K562 (cell line): ENCODE measurements around the gene TXK. TPM values are rescaled to one million over a fixed set of nuclear protein-coding genes. Genes with fewer than 3 reads are reported as not detected.

Experiments used
- ATAC-seq: fragments of 200-7000 bp; cut with Tn5 transposase; 3 replicates; pipeline ENCODE4 v1.9.1; 2020; ENCODE audit warnings: moderate library complexity
- BruUV-seq: library from RNA; stranded (reverse); fragments of 400-500 nt; replicated peaks from 2 replicates; lab custom pipeline; 2021; lab: Mats Ljungman, UMichigan
- CTCF ChIA-PET: fragments of 300-600 bp; formaldehyde crosslinking; extraction: SDS; loops from one replicate; lab custom pipeline; 2021; ENCODE audit warnings: low intra/inter-chr PET ratio; lab: Yijun Ruan, JAX
- POLR2A ChIA-PET: fragments of 300-600, 350-650 bp; sonication (Branson Sonifier 250); formaldehyde crosslinking; extraction: SDS; loops from one replicate; lab custom pipeline; 2021; ENCODE audit warnings: antibody characterized with exemption, inconsistent platforms; lab: Yijun Ruan, JAX
- DNase-seq, 4 experiments: peaks; one replicate each; pipeline versions ENCODE4 v3.0.0 to v3.0.0-alpha.2; 2011 to 2018; ENCODE audit warnings: low spot score in 3 of 4, mixed read lengths in 3 of 4; ENCODE audit errors: extremely low read depth in 1 of 4
- FAIRE-seq: peaks from 2 replicates; lab custom pipeline; 2011; peaks lifted over from hg19 to GRCh38; lab: Jason Lieb, UNC
- H2AFZ ChIP-seq: 2 replicates; pipeline ENCODE4 v1.6.0; 2011; ENCODE audit warnings: low read depth, low read length, control low read depth, inconsistent platforms
- H3K27ac ChIP-seq: fragments of 200-600 bp; 3 replicates; pipeline ENCODE4 v1.8.0; 2011; ENCODE audit warnings: low read depth, mild to moderate bottlenecking, control low read depth, inconsistent platforms, low read length, moderate library complexity, mixed read lengths; ENCODE audit errors: extremely low read depth
- H3K27me3 ChIP-seq, 2 experiments: fragments of 300-600 bp in 1 of 2; 2 replicates in 1 of 2; 3 replicates in 1 of 2; pipeline versions ENCODE4 v1.6.0 to v1.8.0; 2011; ENCODE audit warnings: inconsistent platforms in 2 of 2, low read length in 2 of 2, mild to moderate bottlenecking in 1 of 2, mixed read lengths in 1 of 2, moderate library complexity in 1 of 2; ENCODE audit not compliant: control insufficient read depth in 2 of 2, insufficient read depth in 2 of 2
- H3K36me3 ChIP-seq: fragments of 300-600 bp; 3 replicates; pipeline ENCODE4 v1.8.0; 2011; ENCODE audit warnings: mild to moderate bottlenecking, low read length, inconsistent platforms; ENCODE audit not compliant: control insufficient read depth, insufficient read depth
- H3K4me1 ChIP-seq, 2 experiments: fragments of 200-600 bp in 1 of 2; replicated peaks in 1 of 2; 2 replicates in 1 of 2; 3 replicates in 1 of 2; pipeline versions ENCODE4 v1.5.1 to v1.8.0; 2011; ENCODE audit warnings: inconsistent platforms in 2 of 2, low read length in 2 of 2, mild to moderate bottlenecking in 1 of 2, mixed read lengths in 1 of 2, moderate library complexity in 1 of 2; ENCODE audit not compliant: control insufficient read depth in 2 of 2, insufficient read depth in 2 of 2
- H3K4me2 ChIP-seq: 2 replicates; pipeline ENCODE4 v1.6.1; 2011; ENCODE audit warnings: low read length, control low read depth, inconsistent platforms, mixed read lengths; ENCODE audit not compliant: insufficient read depth
- H3K4me3 ChIP-seq: fragments of 200-600 bp; sonication (generic), shearing (Covaris generic); 2 replicates; pipeline ENCODE4 v1.5.1; 2016; ENCODE audit warnings: control low read depth, inconsistent platforms
- H3K79me2 ChIP-seq: fragments of 200-600 bp; 3 replicates; pipeline ENCODE4 v1.8.0; 2011; ENCODE audit warnings: low read length, inconsistent platforms; ENCODE audit not compliant: control insufficient read depth, insufficient read depth
- H3K9ac ChIP-seq, 2 experiments: 2 replicates each; pipeline versions ENCODE4 v1.6.0 to v1.6.1; 2011; ENCODE audit warnings: low read depth in 2 of 2, low read length in 2 of 2, control low read depth in 1 of 2, inconsistent platforms in 1 of 2, mild to moderate bottlenecking in 1 of 2, mixed read lengths in 1 of 2; ENCODE audit not compliant: insufficient read depth in 1 of 2
- H3K9me1 ChIP-seq: one replicate; pipeline ENCODE4 v1.6.0; 2011; ENCODE audit warnings: inconsistent platforms, mild to moderate bottlenecking, low read length, moderate library complexity; ENCODE audit not compliant: control insufficient read depth, insufficient read depth
- H3K9me3 ChIP-seq: replicated peaks from 2 replicates; pipeline ENCODE4 v1.5.1; 2011; ENCODE audit warnings: low read depth, low read length, inconsistent platforms; ENCODE audit not compliant: control insufficient read depth, insufficient read depth
- H4K20me1 ChIP-seq: replicated peaks from 2 replicates; pipeline ENCODE4 v1.6.1; 2011; ENCODE audit warnings: low read length, inconsistent platforms, mixed read lengths; ENCODE audit not compliant: control insufficient read depth, insufficient read depth
- ARID1B ChIP-seq: fragments of 450-650 bp; IDR thresholded peaks from 2 replicates; pipeline ENCODE4 v1.6.1; 2016; ENCODE audit warnings: antibody characterized with exemption, mild to moderate bottlenecking, inconsistent platforms
- ILK ChIP-seq: fragments of 450-650 bp; IDR thresholded peaks from 2 replicates; pipeline ENCODE4 v1.6.1; 2016; ENCODE audit warnings: missing genetic modification characterization, low read depth, mild to moderate bottlenecking, missing compliant biosample characterization, moderate library complexity, borderline replicate concordance
- KLF10 ChIP-seq: fragments of 250-450 bp; sonication (Bioruptor Pico); IDR thresholded peaks from 2 replicates; pipeline ENCODE4 v1.6.1; 2021; ENCODE audit warnings: matching md5 sums
- MAFF ChIP-seq: IDR thresholded peaks from 2 replicates; pipeline ENCODE4 v1.6.1; 2012; ENCODE audit warnings: low read length, improper control_type of control experiment
- MAZ ChIP-seq, 2 experiments: fragments of 450-650 bp in 1 of 2; sonication (generic) in 1 of 2; formaldehyde crosslinking; IDR thresholded peaks in 1 of 2; conservative IDR thresholded peaks in 1 of 2; 2 replicates each; pipeline versions ENCODE4 v1.4.0 to v1.5.0; 2020; ENCODE audit warnings: mild to moderate bottlenecking in 1 of 2, missing genetic modification reagents in 1 of 2
- NONO ChIP-seq, 2 experiments: fragments of 200-400 bp in 1 of 2; fragments of 450-650 bp in 1 of 2; formaldehyde crosslinking in 1 of 2; IDR thresholded peaks; 2 replicates each; pipeline ENCODE4 v1.6.1; 2017; ENCODE audit warnings: low read depth in 2 of 2, mild to moderate bottlenecking in 2 of 2, moderate library complexity in 2 of 2, low read length in 1 of 2
- POLR2H ChIP-seq: IDR thresholded peaks from 2 replicates; pipeline ENCODE4 v1.6.1; 2016; ENCODE audit warnings: missing genetic modification characterization, low read depth, mild to moderate bottlenecking, control low read depth, missing compliant biosample characterization, moderate library complexity
- SRF ChIP-seq, 2 experiments: fragments of 250-450, 450-650 bp in 1 of 2; sonication (Bioruptor Pico) in 1 of 2; sonication (generic) in 1 of 2; formaldehyde crosslinking; IDR thresholded peaks; 2 replicates each; pipeline versions ENCODE4 v1.5.0 to v1.5.1; 2020 to 2022; ENCODE audit warnings: mild to moderate bottlenecking in 1 of 2, missing genetic modification reagents in 1 of 2
- ZNF384 ChIP-seq: IDR thresholded peaks from 2 replicates; pipeline ENCODE4 v1.6.1; 2012; ENCODE audit warnings: low read depth, low read length, improper control_type of control experiment
- WGBS: fragments of 100-300 bp; shearing (Covaris generic); methylation state at CpG from one replicate; pipeline ENCODE4 v1.1.6; 2016; ENCODE audit warnings: low coverage, mixed read lengths; ENCODE audit not compliant: insufficient coverage; ENCODE audit errors: missing lambda C conversion rate; 5-methylcytosine and 5-hydroxymethylcytosine counted together
- in situ Hi-C: fragments of 300-500 bp; cut with MboI; formaldehyde crosslinking; loops from 4 replicates; pipeline ENCODE4 v1.15.0; 2018; ENCODE audit warnings: inconsistent platforms, mixed read lengths
- intact Hi-C: fragments of 100-400 bp; cut with micrococcal nuclease; formaldehyde crosslinking; loops from 2 replicates; pipeline ENCODE4 v1.14.2; 2022
- polyA plus RNA-seq, 8 experiments: library from polyadenylated mRNA; depleted of rRNA in 4 of 8; stranded (reverse) in 5 of 8; unstranded in 3 of 8; fragments of >200 nt; fragmentation: Nextera tagmentation in 2 of 8; fragmentation: Illumina TruSeq in 1 of 8; extraction: Ambion mirVana in 2 of 8; extraction: Trizol in 1 of 8; gene quantifications; 2 replicates each; pipeline versions ENCODE4 v1.2.1 to v1.2.3, GENCODE V29; 2011 to 2014; ENCODE audit warnings: inconsistent platforms in 1 of 8, missing spikeins in 1 of 8
- total RNA-seq, 7 experiments: library from RNA; depleted of rRNA in 6 of 7; stranded (reverse); fragments of >200 nt in 6 of 7; fragmentation: Illumina TruSeq in 2 of 7; extraction: Trizol in 2 of 7; gene quantifications; 2 replicates each; pipeline versions ENCODE4 v1.2.1 to v1.2.3, GENCODE V29; 2011 to 2021; ENCODE audit warnings: low replicate concordance in 1 of 7
- TF ChIP-seq, protein P1 (sequence below): fragments of 450-650 bp; IDR thresholded peaks from 2 replicates; pipeline ENCODE4 v1.6.1; 2017; ENCODE audit warnings: antibody characterized with exemption, mild to moderate bottlenecking
- TF ChIP-seq, protein P2 (sequence below): fragments of 250-450 bp; sonication (Bioruptor Pico); IDR thresholded peaks from 2 replicates; pipeline ENCODE4 v1.5.0; 2021
- TF ChIP-seq, protein P3 (sequence below): sonication (generic); formaldehyde crosslinking; IDR thresholded peaks from 2 replicates; pipeline ENCODE4 v1.8.1; 2022; ENCODE audit warnings: missing genetic modification reagents
- TF ChIP-seq, protein P4 (sequence below), 2 experiments: IDR thresholded peaks; 2 replicates each; pipeline ENCODE4 v1.6.1; 2011; ENCODE audit warnings: borderline replicate concordance in 1 of 2, control low read depth in 1 of 2, low read depth in 1 of 2, low read length in 1 of 2, mild to moderate bottlenecking in 1 of 2, mixed read lengths in 1 of 2, moderate library complexity in 1 of 2; ENCODE audit not compliant: insufficient read depth in 1 of 2, insufficient read length in 1 of 2, poor library complexity in 1 of 2, severe bottlenecking in 1 of 2; ENCODE audit errors: extremely low read depth in 1 of 2

The TXK gene
- total and polyA plus RNA-seq, 9 of the 15 experiments (the other 6 are each of a cell fraction or from before 2014, with no cell fraction given): 0.24 to 1.1 (median 0.45) TPM; not detected in 1

DNA sequence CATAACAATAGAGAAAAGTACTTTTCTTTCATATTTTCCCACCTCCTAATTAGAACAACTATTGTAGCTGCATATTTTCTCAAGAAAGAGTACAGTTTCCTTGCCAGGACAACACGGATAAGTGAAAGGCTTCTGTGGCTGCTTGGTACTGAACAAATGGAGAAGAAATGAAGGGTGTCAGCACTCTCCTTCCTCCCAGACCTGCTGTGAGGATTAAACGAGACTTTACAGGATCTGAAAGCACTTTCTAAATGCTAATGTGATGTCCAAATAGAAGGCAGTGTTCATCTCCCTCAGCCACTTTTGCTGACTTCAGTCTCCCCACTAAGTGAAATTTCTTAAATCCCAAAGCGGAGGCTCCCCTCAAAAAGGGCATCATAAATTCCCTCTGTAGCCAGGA is 103.6 kb downstream of the TXK start (continued):
- TF ChIP-seq, protein P1, sequence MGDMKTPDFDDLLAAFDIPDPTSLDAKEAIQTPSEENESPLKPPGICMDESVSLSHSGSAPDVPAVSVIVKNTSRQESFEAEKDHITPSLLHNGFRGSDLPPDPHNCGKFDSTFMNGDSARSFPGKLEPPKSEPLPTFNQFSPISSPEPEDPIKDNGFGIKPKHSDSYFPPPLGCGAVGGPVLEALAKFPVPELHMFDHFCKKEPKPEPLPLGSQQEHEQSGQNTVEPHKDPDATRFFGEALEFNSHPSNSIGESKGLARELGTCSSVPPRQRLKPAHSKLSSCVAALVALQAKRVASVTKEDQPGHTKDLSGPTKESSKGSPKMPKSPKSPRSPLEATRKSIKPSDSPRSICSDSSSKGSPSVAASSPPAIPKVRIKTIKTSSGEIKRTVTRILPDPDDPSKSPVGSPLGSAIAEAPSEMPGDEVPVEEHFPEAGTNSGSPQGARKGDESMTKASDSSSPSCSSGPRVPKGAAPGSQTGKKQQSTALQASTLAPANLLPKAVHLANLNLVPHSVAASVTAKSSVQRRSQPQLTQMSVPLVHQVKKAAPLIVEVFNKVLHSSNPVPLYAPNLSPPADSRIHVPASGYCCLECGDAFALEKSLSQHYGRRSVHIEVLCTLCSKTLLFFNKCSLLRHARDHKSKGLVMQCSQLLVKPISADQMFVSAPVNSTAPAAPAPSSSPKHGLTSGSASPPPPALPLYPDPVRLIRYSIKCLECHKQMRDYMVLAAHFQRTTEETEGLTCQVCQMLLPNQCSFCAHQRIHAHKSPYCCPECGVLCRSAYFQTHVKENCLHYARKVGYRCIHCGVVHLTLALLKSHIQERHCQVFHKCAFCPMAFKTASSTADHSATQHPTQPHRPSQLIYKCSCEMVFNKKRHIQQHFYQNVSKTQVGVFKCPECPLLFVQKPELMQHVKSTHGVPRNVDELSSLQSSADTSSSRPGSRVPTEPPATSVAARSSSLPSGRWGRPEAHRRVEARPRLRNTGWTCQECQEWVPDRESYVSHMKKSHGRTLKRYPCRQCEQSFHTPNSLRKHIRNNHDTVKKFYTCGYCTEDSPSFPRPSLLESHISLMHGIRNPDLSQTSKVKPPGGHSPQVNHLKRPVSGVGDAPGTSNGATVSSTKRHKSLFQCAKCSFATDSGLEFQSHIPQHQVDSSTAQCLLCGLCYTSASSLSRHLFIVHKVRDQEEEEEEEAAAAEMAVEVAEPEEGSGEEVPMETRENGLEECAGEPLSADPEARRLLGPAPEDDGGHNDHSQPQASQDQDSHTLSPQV: no peak
- no peak for TF ChIP-seq SRF (CRISPR knock-in tag; IDR thresholded peaks at IDR 0.05)

DNA sequence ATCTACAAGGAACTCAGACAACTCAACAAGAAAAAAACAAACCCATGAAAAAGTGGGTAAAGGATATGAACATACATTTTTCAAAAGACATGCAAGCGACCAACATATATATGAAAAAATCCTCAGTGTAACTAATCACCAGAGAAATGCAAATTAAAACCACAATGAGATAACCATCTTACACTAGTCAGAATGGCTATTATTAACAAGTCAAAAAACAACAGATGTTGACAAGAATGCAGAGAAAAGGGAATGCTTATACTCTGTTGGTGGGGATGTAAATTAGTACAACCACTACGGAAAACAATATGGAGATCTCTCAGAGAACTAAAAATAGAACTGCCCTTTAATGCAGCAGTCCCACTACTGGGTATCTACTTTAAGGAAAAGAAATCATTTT is 105.4 kb downstream of the TXK start:
- Histone ChIP-seq H3K36me3 (no peaks in the 10 kb centered on the region), H3K9ac (no peak overlapping the region), H4K20me1 (no peaks in the 10 kb centered on the region), H3K9me3 (no peaks in the 10 kb centered on the region), H3K9me1 (no peaks in the 10 kb centered on the region), H3K4me2 (no peak overlapping the region), H3K27ac (no peak overlapping the region), H3K4me1 (no peaks in the 10 kb centered on the region), H3K79me2 (no peaks in the 10 kb centered on the region), H3K27me3 (peaks cover 0 to 7% of the 10 kb centered on the region in 2 experiments; a peak in 1 of 5 replicates), H3K4me3 (no peak overlapping the region), H2AFZ (no peak overlapping the region)
- DNase-seq (no peak), FAIRE-seq (no peak), ATAC-seq (no peak)
- in situ Hi-C loops (no loop called here), intact Hi-C loops (no loop called here)
- BruUV-seq: no TSS peak
- ChIA-PET POLR2A (interaction anchor here (1.1 kb wide), 1 partner anchor 10 kb away, joined by 6 read pairs; no protein-coding TSS in a partner anchor), CTCF (no interaction called here)
- WGBS: 0% methylated on average over 2 of the region's 2 CpGs
- no peak for TF ChIP-seq ILK (tag)
- no peak for TF ChIP-seq KLF10 (CRISPR knock-in tag)
- no peak for TF ChIP-seq ZNF384
- TF ChIP-seq POLR2H (tag): no peak
- TF ChIP-seq MAZ (CRISPR knock-in tag; conservative IDR thresholded peaks at IDR 0.05 in 1 of 2, IDR thresholded peaks at IDR 0.05 in 1 of 2): no peak
- TF ChIP-seq ARID1B: no peak
- TF ChIP-seq, protein P2, sequence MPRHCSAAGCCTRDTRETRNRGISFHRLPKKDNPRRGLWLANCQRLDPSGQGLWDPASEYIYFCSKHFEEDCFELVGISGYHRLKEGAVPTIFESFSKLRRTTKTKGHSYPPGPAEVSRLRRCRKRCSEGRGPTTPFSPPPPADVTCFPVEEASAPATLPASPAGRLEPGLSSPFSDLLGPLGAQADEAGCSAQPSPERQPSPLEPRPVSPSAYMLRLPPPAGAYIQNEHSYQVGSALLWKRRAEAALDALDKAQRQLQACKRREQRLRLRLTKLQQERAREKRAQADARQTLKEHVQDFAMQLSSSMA (CRISPR knock-in tag): no peak
- TF ChIP-seq, protein P3, sequence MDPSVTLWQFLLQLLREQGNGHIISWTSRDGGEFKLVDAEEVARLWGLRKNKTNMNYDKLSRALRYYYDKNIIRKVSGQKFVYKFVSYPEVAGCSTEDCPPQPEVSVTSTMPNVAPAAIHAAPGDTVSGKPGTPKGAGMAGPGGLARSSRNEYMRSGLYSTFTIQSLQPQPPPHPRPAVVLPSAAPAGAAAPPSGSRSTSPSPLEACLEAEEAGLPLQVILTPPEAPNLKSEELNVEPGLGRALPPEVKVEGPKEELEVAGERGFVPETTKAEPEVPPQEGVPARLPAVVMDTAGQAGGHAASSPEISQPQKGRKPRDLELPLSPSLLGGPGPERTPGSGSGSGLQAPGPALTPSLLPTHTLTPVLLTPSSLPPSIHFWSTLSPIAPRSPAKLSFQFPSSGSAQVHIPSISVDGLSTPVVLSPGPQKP (CRISPR knock-in tag): no peak
- TF ChIP-seq, protein P4, sequence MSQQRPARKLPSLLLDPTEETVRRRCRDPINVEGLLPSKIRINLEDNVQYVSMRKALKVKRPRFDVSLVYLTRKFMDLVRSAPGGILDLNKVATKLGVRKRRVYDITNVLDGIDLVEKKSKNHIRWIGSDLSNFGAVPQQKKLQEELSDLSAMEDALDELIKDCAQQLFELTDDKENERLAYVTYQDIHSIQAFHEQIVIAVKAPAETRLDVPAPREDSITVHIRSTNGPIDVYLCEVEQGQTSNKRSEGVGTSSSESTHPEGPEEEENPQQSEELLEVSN (IDR thresholded peaks at IDR 0.05; ENCODE audit: borderline replicate concordance in 1 of 2, extremely low read depth in 1 of 2, insufficient read depth in 1 of 2, insufficient read length in 1 of 2, low read depth in 1 of 2, low read length in 1 of 2, poor library complexity in 1 of 2, severe bottlenecking in 1 of 2): no peak
- TF ChIP-seq MAFF: no peak
- TF ChIP-seq NONO (IDR thresholded peaks at IDR 0.05; ENCODE audit: low read depth in 2 of 2, low read length in 1 of 2): no peak
